ENCODE results near the gene KLK14. TPM values are rescaled to one million over a fixed set of nuclear protein-coding genes. Genes with fewer than 3 reads are reported as not detected.

The KLK14 gene
- total and polyA plus RNA-seq, 9 donors = 0.10 to 1.5 (median 0.32) TPM; not detected in 5

- Histone ChIP-seq H3K27ac (no peak overlapping the region), H3K4me1 (ENCODE audit: insufficient read depth) (peaks cover 3% of the 10 kb centered on the region), H3K9me3 (no peaks in the 10 kb centered on the region), H3K4me3 (no peak overlapping the region), H3K27me3 (no peaks in the 10 kb centered on the region), H3K36me3 (no peaks in the 10 kb centered on the region)
- DNase-seq = no peak
- intact Hi-C loops (cut with DNase I) = no loop called here
- TF ChIP-seq POLR2A (IDR thresholded peaks at IDR 0.05) (no peak), CTCF (IDR thresholded peaks at IDR 0.05) (no peak), EP300 (IDR thresholded peaks at IDR 0.05) (no peak)
- WGBS, 3 donors = 89 to 90% (median 90%) methylated on average over 6 of the region's 6 CpGs
Measured at GRCh38 chr19:51120160-51120559, 37.5 kb upstream of the KLK14 start.

GRCh38 chr19:51119611-51120010, 36.9 kb upstream of the KLK14 start:
- Histone ChIP-seq H3K27ac (no peak overlapping the region), H3K4me3 (no peak overlapping the region), H3K4me1 (ENCODE audit: insufficient read depth) (no peaks in the 10 kb centered on the region), H3K9me3 (no peaks in the 10 kb centered on the region), H3K36me3 (no peaks in the 10 kb centered on the region), H3K27me3 (no peaks in the 10 kb centered on the region)
- intact Hi-C loops (cut with DNase I) = no loop called here
- no peak for TF ChIP-seq EP300 (IDR thresholded peaks at IDR 0.05)
- TF ChIP-seq POLR2A (IDR thresholded peaks at IDR 0.05) = no peak
- TF ChIP-seq CTCF (IDR thresholded peaks at IDR 0.05) = no peak
- no peak for DNase-seq
- 85 to 90% (median 88%) methylated on average over 6 of the region's 6 CpGs for WGBS, 3 donors

- no peak for DNase-seq
- H3K4me3 ChIP-seq = no peak overlapping the region
- 44 to 55% (median 50%) methylated on average over 4 of the region's 4 CpGs for WGBS, 3 donors
Measured at GRCh38 chr19:51119101-51119500, 36.4 kb upstream of the KLK14 start.

GRCh38 chr19:51116736-51117286, 34.1 kb upstream of the KLK14 start:
- no peaks in the 10 kb centered on the region for H3K36me3 ChIP-seq
- no peak for DNase-seq
- TF ChIP-seq EP300 (IDR thresholded peaks at IDR 0.05) (no peak), POLR2A (IDR thresholded peaks at IDR 0.05) (no peak), CTCF (IDR thresholded peaks at IDR 0.05) (no peak)
- no peak overlapping the region for H3K27ac ChIP-seq
- no peaks in the 10 kb centered on the region for H3K9me3 ChIP-seq
- no peaks in the 10 kb centered on the region for H3K27me3 ChIP-seq
- intact Hi-C loops (cut with DNase I) = no loop called here
- no peaks in the 10 kb centered on the region for H3K4me1 ChIP-seq (ENCODE audit: insufficient read depth)
- 71 to 82% (median 79%) methylated on average over 6 of the region's 6 CpGs for WGBS, 3 donors
- H3K4me3 ChIP-seq = no peak overlapping the region

More at GRCh38 chr19:51119101-51119500, 36.4 kb upstream of the KLK14 start:
- no peaks in the 10 kb centered on the region for H3K27me3 ChIP-seq
- no peaks in the 10 kb centered on the region for H3K4me1 ChIP-seq (ENCODE audit: insufficient read depth)
- intact Hi-C loops (cut with DNase I) = no loop called here
- H3K9me3 ChIP-seq = no peaks in the 10 kb centered on the region
- H3K36me3 ChIP-seq = no peaks in the 10 kb centered on the region
- TF ChIP-seq POLR2A (IDR thresholded peaks at IDR 0.05) (no peak), EP300 (IDR thresholded peaks at IDR 0.05) (no peak)
- no peak overlapping the region for H3K27ac ChIP-seq

GRCh38 chr19:51114087-51114729, 31.5 kb upstream of the KLK14 start:
- Histone ChIP-seq H3K36me3 (no peaks in the 10 kb centered on the region), H3K27ac (no peak overlapping the region), H3K9me3 (no peaks in the 10 kb centered on the region), H3K4me3 (no peak overlapping the region), H3K27me3 (no peaks in the 10 kb centered on the region), H3K4me1 (ENCODE audit: insufficient read depth) (no peaks in the 10 kb centered on the region)
- WGBS, 3 donors = 81 to 87% (median 84%) methylated on average over 6 of the region's 6 CpGs
- TF ChIP-seq CTCF (IDR thresholded peaks at IDR 0.05) (no peak), EP300 (IDR thresholded peaks at IDR 0.05) (no peak), POLR2A (IDR thresholded peaks at IDR 0.05) (no peak)
- no peak for DNase-seq
- intact Hi-C loops (cut with DNase I) = no loop called here
